Smooth muscle cell of the brain vasculature (primary cell): ENCODE results near the gene SPTBN1.

ENCODE experiments used
- DNase-seq: peaks from one replicate; pipeline ENCODE4 v3.0.0-alpha.2; 2012; ENCODE audit warnings: low read depth, low spot score

SPTBN1 gene

DNA sequence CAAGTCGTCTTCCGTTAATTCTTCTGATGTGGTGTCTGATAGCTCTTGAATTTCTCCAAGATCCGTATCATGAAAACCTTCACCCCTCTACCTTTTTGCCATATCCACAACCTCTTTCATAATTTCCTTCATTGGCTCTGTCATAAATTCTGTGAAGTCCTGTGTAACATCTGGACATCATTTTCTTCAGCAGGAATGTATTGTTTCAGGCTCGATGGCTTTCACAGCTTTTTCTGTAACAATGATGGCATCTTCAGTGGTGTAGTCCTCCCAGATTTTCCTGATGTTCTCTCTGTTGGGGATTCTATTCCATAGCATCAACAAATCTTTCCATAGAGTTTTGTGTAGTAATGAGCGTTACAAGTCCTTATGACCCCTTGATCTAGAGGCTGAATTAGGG is 153.1 kb downstream of the SPTBN1 start:
- DNase-seq = no peak

DNA sequence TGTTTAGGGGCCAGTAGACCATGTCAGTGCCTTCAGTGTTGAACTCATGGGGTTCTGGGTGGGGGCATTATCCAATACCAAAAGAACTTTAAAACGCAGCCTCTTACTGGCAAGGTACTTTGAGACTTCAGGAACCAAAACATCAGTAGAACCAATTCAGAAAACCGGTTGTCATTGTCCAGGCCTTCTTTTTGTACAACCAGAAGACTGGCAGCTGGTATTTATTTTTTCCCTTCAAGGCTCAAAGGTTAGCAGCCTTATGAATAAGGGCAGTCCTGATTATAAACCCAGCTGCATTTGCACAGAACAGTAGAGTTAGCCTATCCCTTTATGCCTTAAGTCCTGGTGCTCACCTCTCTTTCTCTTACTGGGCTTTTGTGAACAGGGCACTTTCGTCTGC is 153.5 kb downstream of the SPTBN1 start:
- DNase-seq = no peak

DNA sequence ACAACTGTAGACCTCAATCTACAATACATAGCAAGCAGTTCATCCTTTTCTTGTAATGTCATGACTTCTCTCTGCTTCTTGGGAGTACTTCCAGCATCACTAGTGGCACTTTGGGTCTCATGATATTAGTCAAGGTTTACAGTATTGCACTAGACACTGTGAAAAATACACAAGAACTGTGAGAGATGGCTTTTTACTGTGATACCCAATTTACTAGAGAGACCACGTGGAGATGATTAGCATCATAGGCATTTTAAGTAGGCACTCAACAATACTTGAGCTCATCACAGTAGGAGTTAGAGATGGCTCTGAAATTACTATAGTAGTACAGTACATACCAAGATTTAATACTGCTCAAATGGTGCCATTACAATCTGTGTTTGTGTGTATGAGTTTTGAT is 154.6 kb downstream of the SPTBN1 start:
- DNase-seq = no peak

DNA sequence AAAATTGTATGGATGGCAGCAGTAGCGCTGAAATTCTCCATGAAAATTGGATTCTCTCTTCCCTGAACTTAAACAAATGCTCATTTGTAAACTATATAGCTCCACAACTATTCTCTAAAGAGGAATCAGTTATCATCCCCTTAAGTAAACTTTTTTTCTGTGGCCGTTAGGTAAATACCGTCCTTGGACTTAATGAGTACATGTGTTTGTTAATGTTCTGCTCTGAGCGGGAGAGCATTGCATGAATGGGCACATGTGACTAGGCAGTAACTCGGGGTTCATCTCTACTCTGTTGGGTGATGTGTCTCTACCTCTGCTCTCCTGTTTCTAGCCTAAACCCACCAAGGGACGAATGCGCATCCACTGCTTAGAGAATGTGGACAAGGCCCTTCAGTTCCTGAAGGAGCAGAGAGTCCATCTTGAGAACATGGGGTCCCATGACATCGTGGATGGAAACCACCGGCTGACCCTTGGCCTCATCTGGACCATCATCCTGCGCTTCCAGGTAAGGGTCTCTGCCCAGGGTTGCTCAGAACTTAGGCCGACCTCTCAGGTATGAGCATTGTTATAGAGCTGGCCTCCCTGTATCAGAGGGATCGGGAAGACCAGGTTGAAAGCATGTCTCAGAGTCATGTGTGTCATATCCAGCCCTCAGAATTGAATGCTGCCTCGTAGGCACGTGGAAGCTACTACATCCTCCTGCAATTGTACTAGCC is 155.9 kb downstream of the SPTBN1 start:
- DNase-seq = no peak

DNA sequence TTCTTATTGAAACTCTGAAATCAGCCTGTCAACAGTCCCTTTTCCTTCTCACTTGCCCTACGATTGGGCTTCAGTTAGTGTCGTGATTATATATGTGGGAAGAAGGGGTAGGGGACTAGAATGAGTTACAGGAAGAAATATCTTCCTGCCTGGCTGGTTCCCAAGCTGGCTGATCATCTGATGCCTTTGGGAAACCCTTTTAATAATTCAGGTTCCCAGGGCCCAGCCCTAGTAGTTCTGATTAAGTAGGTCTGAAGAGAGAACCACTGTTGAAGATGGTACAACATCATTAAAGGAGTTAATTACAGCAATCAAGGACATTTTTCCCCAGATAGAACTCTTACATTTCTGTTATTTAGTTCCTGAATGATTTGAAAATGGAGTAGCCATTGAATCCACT is 157.3 kb downstream of the SPTBN1 start:
- no peak for DNase-seq

DNA sequence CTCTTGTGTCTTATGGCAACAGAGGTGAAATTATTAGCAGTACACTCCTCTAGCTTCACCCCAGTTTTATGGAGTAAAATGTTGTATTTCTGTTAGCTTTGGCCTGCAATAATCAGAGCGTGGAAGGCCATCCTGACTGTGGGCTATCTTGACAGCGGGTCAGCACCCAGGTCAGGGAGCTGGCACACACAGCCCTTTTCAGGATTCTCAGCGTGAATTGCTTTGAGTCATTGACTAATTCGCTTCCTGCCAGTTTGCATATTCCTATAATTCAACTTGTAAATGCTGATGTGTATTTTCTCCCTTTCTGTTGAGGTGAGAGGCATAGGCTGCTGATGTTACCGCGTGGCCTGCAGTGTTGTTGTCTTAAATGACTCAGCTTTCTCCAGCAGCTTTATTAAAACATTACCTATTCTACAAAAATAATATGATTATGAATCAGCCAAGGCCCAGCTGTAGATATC is 157.7 kb downstream of the SPTBN1 start:
- DNase-seq = peak; percentile 66

DNA sequence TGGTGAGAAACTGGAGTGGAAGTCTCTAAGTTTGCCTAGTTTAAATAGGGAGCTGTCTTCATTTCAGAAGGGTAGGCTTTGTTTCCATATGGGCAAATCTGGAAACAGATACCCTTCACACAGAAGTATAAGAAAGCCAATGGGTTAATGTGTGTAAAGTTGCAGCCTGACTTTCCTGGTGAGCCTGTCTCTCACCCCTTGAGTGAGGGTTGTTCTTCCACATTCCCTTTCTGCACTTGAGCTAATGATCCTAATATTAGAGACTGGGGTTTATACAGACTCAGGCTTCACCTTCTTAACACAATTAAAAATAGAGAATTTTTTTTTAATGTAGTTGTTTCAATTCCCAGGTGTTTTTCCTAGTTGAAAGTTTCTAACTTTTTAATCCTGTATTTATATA is 158.7 kb downstream of the SPTBN1 start:
- no peak for DNase-seq

DNA sequence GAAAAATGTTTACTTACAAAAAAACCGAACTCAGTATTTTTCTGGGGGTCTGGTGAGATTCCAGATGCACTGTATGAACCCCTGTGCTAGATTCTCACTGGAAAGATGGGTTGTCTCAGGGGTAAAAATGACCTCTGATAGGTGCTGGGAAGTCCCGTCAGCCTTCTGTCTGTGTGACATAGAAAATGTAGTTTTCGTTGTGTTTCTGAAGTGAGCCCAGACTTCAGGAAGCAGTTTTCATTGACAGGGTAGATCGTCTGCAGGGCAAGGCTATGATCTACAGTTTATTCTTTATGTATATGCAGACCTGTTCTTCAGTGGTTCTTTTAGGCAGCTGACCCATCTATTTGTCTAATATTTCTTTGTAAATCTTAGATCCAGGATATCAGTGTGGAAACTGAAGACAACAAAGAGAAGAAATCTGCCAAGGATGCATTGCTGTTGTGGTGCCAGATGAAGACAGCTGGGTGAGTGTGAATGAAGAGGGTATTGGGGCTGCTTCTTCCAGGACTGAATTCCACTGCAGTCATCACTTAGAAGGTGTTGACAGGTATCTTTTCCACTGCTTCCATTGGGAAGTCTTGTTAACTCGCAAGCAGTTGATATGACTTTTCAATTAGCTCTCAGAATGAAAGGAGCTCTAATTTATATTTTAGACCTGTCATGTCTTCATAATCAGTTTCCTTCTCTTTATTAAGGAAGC is 159.9 kb downstream of the SPTBN1 start:
- DNase-seq = no peak

DNA sequence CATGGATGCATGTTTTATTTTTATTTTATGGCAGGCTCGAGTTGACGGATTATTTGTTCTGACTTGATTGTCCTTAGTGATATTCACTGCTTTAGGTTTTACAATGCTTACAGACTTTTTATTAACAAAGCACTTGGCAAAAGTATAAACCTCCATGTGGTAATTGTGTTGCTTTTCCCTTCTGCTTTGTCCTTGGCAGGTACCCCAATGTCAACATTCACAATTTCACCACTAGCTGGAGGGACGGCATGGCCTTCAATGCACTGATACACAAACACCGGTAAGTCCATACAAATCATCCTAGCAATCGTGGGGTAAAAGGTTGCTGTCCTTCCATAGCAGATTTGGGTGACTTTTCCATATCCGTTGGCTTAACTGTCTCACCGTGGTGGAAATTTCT is 161.3 kb downstream of the SPTBN1 start:
- DNase-seq = no peak

DNA sequence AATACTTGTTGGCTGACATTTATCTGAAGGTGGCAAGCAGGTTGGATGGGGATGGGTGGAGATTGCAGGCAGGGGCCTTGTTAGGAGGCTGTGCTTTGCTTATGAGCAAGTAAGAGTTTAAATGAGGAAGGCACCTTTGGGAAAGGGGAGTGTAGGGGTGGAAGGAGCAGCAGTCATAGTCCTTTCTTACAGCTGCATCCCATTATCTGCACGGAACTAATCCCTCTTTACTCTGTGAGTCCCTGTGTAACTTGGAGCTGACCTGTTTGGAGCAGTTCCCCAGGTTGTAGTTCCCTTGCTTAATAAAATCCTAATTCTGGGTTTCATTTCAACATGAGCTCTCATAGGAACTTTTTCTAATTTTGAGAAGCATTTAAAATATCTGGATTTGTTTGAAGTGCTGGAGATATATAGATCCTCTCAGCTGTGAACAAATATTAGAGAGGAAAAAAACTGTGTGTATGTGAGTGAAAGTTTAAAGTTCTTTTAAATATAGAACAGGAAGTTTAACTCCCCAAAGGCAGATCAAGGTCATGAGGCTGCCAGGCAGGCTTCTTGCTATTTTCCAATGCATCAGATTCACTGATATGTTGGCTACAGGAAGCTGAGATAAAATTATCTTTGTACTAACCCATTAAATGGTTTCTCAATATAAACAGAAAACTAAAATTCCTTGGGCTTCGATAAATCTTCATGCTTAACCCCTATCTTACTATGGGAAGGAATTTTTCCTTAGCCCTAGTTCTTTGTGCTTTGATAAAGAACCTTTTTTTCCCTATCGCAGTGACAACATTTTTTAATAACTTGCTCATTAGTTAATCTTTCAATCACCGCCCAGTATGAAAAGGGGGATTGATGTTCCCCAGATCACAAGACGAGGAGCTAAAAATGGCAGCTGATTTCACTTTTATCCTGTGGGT is 162.8 kb downstream of the SPTBN1 start:
- no peak for DNase-seq

DNA sequence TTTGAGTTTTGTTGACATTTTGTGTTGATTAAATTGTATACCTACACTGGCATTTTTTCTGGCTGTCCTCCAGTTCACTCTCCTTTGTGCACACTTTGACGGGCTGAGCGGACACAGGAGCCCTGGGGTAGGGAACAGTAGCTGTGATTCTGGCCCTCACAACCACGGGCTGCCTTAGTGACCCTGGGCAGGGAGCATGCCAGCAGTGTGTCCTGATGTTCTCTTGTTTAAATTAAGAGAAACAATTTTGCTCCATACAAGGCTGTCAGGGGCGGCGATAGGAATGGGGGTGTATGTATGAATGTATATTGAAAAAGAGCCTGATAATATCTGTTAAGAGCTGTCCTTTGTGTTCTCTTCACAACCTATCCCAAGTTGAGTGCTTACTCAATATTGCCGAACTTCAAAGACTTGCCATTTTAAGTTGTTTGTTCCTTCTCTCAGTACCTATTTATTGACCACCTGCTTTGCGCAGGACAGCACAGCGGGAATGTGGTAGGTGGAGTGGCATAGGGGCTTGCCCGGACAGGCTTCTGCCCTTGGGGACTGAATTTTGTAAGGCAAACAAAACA is 163.6 kb downstream of the SPTBN1 start:
- DNase-seq = no peak

DNA sequence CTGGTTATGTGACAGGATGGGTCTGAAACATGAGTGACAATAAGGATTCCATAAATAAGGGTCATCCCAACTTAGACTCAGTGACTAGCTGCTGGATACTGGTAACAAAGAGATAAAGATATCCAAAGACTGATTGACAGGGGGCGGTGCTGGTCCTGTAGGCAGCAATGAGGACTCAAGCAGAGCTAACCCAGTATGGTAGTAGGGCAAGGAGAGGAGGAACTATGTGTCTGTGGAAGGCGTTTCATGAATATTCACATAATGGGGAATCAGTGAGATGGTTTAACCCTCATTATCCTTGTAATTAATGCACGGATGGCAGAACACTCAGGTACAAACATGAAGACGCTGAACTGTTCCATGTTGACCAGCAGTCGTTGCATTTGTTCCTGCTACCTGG is 164.8 kb downstream of the SPTBN1 start:
- no peak for DNase-seq

DNA sequence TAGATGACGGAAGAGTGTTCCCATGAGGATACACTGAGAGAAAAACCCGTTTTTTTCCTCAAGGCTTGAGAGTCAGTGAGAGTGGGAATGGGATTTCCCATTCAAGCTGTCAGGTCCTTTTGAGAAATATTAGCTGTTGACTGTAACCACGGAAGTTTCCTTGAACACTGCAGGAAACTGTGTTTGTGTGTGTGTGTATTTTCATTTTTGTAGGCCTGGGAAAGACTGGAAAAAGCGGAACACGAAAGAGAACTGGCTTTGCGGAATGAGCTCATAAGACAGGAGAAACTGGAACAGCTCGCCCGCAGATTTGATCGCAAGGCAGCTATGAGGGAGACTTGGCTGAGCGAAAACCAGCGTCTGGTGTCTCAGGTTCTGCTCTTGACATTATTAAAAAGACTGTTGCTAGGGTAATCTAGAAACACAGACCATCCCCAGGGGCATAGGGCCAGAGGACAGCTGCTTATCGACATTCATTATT is 168.5 kb downstream of the SPTBN1 start:
- no peak for DNase-seq

DNA sequence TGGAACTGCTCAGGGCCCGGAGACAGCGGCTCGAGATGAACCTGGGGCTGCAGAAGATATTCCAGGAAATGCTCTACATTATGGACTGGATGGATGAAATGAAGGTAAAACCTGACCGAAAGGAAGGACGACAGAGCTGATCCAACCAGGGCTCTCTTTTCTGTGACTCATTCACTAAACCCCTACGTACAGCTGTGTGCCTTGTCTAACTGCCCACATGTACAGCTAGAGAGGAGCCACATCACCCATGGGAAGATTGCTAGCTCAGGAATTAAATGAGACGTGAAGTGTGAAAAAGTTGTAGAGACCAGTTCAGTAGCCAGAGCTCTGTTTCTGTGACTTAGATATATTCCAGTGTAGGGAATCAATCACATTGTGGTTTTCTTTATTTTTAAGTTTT is 170.0 kb downstream of the SPTBN1 start:
- DNase-seq = no peak

DNA sequence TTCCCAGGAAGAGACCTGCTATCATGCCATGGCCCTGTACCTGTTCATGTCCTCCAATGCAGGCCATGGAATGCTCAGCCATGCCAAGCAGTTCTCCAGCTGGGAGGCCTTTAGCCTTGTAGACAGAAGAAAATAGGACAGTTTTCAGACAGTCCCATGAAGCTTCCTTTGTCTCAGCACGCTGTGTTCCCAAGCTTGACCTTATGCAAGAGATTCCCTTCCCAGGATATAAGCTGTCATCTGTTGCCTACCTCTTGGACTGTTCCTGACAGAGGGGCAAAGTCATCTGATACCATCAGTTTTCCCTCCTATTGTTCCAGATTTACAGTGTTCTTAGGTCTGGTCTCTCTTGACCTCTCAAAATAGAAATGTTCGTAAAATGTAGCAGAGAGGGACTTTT is 170.8 kb downstream of the SPTBN1 start:
- no peak for DNase-seq

DNA sequence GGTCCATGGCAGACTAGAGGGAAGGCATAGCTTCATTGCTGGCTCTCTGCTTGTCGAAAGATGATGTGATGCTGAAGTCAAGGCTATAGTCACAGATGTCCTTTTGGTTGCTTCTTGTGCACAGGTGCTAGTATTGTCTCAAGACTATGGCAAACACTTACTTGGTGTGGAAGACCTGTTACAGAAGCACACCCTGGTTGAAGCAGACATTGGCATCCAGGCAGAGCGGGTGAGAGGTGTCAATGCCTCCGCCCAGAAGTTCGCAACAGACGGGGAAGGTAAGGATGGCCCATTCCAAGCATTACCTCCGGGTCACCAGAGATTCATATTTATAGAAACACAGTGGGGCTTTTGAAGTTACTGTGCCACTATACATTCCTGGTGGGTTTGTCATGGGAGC is 171.8 kb downstream of the SPTBN1 start:
- no peak for DNase-seq

DNA sequence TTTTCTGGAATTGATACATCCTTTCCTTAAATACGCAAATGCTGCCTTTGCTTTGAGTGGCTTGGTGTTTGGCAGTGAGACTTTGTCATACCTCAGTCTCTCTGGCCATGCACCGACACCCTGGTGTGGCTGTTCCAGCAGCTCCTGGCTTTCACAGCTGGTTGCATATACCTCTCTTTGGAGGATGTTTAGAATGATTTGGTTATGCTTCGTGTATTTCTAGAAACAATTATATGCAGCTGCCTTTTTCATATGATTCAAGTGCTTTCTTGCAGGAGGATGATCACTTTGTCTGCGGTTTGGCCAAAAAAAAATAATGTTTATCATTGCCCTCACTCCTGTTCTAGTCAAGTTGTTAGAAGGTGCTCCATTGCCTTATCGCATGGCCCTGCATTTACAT is 172.3 kb downstream of the SPTBN1 start:
- no peak for DNase-seq

DNA sequence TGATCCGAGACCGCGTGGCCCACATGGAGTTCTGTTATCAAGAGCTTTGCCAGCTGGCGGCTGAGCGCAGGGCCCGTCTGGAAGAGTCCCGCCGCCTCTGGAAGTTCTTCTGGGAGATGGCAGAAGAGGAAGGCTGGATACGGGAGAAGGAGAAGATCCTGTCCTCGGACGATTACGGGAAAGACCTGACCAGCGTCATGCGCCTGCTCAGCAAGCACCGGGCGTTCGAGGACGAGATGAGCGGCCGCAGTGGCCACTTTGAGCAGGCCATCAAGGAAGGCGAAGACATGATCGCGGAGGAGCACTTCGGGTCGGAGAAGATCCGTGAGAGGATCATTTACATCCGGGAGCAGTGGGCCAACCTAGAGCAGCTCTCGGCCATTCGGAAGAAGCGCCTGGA is 172.8 kb downstream of the SPTBN1 start:
- DNase-seq = no peak

DNA sequence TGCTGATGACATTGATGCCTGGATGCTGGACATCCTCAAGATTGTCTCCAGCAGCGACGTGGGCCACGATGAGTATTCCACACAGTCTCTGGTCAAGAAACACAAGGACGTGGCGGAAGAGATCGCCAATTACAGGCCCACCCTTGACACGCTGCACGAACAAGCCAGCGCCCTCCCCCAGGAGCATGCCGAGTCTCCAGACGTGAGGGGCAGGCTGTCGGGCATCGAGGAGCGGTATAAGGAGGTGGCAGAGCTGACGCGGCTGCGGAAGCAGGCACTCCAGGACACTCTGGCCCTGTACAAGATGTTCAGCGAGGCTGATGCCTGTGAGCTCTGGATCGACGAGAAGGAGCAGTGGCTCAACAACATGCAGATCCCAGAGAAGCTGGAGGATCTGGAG is 173.3 kb downstream of the SPTBN1 start:
- no peak for DNase-seq

DNA sequence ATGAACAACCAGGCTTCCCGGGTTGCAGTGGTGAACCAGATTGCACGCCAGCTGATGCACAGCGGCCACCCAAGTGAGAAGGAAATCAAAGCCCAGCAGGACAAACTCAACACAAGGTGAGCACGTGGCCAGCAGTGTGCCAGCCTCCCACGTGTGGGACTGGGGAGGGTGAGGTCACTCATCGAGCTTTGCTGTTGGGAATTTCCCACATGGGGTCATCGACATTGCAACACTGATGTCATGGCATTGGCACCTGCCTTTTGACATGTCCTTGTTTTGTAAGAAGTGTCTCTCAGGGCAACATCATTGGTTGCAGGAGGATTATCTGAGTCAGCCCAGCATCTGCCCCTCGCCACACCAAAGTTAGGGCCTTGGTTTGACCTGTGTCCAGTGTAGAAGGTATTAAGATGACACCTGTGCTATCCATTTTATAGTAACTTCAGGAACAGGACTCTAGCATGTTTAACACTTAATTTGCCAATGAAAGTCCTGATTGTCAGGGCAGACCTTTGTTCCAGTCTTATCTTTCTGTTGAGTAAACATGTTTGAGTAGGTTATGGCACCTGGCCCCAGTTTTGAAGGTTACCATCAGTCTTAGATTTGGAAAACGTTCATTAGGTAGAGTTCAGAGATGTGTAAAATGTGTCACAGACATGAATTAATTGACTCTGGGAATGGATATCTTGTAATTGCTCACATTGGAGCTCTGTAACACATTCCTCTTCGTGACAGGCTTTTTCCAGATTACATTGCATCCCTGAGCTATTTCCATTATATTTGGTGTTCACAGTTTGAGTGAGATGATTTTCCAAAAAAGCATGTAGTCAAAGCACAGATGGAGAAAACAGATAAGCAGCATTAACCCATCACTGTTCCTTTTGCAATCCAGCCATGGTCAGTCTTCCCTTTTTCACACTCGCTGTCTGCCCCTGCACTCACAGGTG is 174.1 kb downstream of the SPTBN1 start:
- no peak for DNase-seq
